ENCODE measurements around the gene HMG20B. TPM values are rescaled to one million over a fixed set of nuclear protein-coding genes. Genes with fewer than 3 reads are reported as not detected.
"Not testable (repeated sequence)": the region's sequence is repeated elsewhere in the genome, so short reads cannot be mapped to it uniquely, and the experiment has no call there.

Gene HMG20B
- total RNA-seq, 2 experiments from 2014 or later: 37.1 to 41.6 TPM

DNA sequence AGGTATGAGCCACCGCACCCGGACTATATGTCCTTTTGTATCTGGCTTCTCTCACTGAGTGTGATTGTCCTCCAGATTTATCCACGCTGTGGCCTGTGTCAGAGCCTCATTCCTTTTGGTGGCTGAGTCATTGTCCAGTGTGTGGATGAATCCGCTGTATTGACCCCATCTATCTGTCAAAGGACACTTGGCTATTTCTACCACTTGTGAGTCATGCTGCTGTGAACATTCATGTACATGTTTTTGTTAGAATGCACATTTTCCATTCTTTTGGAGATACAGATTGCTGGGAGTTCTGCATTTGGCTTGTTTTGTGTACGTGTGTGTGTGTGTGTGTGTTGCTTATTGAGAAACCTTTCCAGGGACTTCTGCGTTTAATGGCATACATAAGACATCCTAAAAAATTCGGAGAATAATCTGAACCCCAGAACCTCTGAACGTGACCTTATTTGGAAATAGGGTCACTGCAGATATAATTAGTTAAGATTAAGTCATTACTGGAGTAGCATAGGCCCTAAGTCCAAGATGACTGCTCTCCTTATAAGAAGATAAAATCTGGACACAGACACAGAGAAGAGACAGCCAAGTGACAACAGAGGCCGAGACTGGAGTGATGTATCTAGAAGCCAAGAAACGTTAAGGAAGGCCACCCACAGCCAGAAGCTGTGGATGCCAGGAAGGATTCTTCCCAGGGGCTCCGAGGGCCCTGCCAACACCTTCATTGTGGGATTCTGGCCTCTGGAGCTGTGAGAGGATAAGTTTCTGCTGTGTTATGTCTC is 7.6 kb downstream of the HMG20B start:
- Mint-ChIP-seq H3K4me1 (no peaks in the 10 kb centered on the region), H3K4me3 (no peak overlapping the region), H3K27me3 (no peaks in the 10 kb centered on the region), H3K9me3 (no peaks in the 10 kb centered on the region), H3K36me3 (peaks cover 1% of the 10 kb centered on the region), H3K27ac (no peak overlapping the region)
- DNase-seq: no peak

DNA sequence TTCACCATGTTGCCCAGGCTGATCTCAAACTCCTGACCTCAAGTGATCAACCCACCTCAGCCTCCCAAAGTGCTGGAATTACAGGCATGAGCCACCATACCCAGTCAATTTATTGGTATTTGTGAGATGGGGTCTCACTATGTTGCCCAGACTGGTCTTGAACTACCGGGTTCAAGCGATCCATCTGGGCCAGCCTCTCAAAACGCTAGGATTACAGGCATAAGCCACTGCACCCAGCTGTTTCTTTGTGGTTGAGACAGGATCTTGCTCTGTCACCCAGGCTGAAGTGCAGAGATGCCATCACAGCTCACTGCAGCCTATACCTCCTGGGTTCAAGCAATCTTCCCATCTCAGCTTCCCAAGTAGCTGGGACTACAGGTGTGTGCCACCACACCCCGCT is 9.0 kb downstream of the HMG20B start:
- DNase-seq, H3K4me3 Mint-ChIP-seq, H3K36me3 Mint-ChIP-seq, H3K27me3 Mint-ChIP-seq, H3K9me3 Mint-ChIP-seq, H3K4me1 Mint-ChIP-seq, H3K27ac Mint-ChIP-seq: not testable (repeated sequence)

DNA sequence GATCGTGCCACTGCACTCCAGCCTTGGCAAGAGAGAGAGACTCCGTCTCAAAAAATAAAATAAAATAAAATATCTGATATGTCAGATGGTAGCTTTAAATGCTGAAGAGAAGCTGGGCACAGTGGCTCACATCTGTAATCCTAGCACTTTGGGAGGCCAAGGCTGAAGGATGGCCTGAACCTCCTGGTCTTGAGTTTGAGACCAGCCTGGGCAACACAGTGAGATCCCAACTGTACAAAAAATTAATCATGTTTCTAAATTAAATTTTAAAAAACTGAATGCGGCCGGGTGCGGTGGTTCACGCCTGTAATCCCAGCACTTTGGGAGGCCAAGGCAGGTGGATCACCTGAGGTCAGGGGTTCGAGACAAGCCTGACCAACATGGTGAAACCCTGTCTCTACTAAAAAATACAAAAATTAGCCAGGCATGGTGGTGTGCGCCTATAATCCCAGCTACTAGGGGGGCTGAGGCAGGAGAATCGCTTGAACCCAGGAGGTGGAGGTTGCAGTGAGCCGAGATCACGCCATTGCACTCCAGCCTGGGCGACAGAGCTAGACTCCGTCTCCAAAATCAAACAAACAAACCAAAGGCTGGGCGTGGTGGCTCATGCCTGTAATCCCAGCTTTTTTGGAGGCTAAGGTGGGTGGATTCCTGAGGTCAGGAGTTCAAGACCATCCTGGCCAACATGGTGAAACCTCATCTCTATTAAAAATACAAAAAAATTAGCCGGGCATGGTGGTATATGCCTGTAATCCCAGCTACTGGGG is 11.5 kb downstream of the HMG20B start:
- not testable (repeated sequence) for H3K36me3 Mint-ChIP-seq, H3K4me1 Mint-ChIP-seq, H3K9me3 Mint-ChIP-seq, H3K4me3 Mint-ChIP-seq, H3K27me3 Mint-ChIP-seq, DNase-seq, H3K27ac Mint-ChIP-seq

DNA sequence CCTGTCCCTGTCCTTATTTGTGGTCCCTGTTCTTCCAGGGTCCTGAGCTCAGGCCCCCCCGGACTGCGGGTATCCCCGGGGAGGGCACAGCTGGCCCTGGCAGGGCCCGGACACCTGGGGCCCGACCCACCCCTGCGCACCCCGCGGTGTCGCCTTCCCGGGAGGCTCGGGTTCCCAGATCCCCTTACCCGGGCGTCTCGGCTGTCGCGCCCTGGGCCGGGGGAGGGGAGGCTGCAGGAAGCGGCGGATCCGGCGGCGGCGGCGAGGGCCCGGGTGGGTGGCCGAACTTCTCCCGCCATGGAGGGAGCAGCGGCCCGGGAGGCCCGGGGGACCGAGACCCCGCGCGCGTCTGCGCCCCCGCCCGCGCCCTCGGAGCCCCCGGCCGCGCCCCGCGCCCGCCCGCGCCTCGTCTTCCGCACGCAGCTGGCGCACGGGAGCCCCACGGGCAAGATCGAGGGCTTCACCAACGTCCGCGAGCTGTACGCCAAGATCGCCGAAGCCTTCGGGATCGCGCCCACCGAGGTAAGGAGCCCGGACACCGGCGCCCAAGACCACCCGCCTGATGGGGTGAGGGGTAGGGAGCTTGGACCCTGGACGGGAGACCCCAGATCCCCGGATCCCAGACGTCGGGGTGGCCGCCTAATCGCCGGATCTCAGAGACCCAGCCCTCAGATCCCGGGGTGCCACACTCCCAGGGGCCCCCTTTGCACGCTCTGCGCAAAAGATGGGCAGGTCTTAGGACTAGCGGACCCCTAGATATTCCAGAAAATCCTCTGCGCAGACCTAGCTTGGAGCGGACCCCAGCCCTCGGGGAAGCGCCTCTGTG is 12.8 kb downstream of the HMG20B start, which contains the start of gene GIPC3:
TSS of gene GIPC3 (plus strand) at position 178 of the 826 bp plus-strand sequence. CDS start at position 298, 120 bp downstream.
- DNase-seq: no peak
- H3K36me3 Mint-ChIP-seq: no peaks in the 10 kb centered on the region
- H3K9me3 Mint-ChIP-seq: no peaks in the 10 kb centered on the region
- H3K4me1 Mint-ChIP-seq: no peaks in the 10 kb centered on the region
- no peak within 1 kb of the TSS for H3K27ac Mint-ChIP-seq
- H3K27me3 Mint-ChIP-seq: no peaks in the 10 kb centered on the region
- H3K4me3 Mint-ChIP-seq: no peak within 1 kb of the TSS

DNA sequence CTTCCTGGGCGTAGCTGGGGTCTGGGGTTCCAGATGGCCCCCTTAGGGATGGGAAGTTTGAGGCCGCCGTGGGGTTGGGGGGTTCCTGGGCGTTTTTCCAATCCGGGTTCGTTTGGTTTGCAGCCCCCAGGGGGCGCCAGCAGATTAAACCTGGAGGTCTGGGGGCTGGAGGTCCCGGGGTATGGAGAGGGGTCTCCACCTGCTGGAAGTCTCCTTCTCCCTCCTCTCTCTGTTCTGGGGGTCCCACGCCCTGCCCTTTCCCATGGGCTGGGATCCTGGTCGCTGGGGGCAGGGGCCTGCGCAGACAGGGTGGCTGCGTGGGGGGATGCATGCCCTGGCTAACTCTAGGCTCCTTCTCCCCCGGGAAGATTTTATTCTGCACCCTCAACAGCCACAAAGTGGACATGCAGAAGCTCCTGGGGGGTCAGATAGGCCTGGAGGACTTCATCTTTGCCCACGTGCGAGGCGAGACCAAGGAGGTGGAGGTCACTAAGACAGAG is 13.4 kb downstream of the HMG20B start:
- Mint-ChIP-seq H3K27ac (no peak overlapping the region), H3K4me1 (no peaks in the 10 kb centered on the region), H3K27me3 (no peaks in the 10 kb centered on the region), H3K36me3 (no peaks in the 10 kb centered on the region), H3K4me3 (no peak overlapping the region), H3K9me3 (no peaks in the 10 kb centered on the region)
- DNase-seq: peak; percentile 43

DNA sequence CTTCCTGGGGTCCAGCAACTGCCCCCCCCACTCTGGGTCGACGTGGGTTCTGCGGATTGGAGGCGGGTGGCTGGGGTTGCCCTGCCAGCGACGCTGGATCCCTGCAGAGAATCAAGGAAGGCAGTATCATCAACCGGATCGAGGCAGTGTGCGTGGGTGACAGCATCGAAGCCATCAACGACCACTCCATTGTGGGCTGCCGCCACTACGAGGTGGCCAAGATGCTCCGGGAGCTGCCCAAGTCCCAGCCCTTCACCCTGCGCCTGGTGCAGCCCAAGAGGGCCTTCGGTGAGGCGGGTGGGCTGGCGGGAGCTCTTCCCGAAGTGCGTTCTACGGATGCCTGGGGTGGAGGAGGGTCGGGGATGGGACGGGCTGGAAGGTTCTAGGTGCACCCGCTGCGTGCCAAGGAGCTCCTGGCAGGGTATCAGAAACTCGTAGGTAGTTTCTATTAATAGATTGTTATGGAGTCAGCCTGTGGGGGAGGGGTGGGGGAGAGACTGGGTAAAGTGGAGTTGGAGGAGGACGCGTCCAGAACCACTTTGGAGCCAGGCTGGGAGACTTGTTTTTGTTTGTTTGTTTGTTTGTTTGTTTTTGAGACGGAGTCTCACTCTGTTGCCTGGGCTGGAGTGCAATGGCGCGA is 14.1 kb downstream of the HMG20B start:
- Mint-ChIP-seq H3K4me1 (no peaks in the 10 kb centered on the region), H3K9me3 (no peaks in the 10 kb centered on the region), H3K4me3 (no peak overlapping the region), H3K27me3 (no peaks in the 10 kb centered on the region), H3K36me3 (no peaks in the 10 kb centered on the region), H3K27ac (no peak overlapping the region)
- no peak for DNase-seq

DNA sequence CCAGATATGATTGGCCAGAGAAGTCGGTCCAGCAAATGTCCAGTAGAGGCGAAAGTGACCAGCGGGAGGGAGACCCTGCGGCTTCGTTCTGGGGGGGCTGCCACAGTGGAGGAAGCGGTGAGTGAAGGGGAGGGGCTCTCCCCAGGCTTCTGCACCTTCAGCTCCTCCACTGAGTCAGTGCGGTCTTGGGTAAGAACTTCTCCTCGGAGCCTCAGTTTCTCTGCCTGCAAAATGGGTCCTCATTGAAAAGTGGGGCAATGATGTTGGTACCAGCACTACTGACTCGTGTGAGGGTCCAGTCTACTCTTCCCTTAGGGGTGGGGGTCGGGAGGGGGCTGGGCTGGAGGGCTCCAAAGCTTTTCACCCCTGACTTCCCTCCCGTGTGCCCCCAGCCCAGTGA is 16.7 kb downstream of the HMG20B start:
- H3K9me3 Mint-ChIP-seq: no peaks in the 10 kb centered on the region
- no peak for DNase-seq
- peaks cover 2% of the 10 kb centered on the region for H3K4me1 Mint-ChIP-seq
- H3K27me3 Mint-ChIP-seq: no peaks in the 10 kb centered on the region
- H3K27ac Mint-ChIP-seq: no peak overlapping the region
- no peak overlapping the region for H3K4me3 Mint-ChIP-seq
- H3K36me3 Mint-ChIP-seq: no peaks in the 10 kb centered on the region

DNA sequence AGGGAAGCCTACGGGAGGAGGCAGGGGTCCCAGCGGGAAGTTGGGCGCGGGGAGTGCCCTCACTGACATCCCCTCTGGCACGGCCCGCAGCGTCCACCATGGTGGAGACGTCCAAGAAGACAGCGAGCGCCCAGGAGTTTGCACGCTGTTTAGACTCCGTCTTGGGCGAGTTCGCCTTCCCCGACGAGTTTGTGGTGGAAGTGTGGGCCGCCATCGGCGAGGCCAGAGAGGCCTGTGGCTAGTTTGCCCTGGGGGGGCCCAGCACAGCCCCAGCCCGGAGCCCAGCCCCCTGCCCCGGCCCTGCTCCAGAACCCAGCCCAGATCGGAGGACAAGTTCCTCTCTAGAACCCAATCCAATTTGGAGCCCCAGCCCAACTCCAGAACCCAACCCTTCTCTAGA is 17.2 kb downstream of the HMG20B start:
- Mint-ChIP-seq H3K4me1 (peaks cover 2% of the 10 kb centered on the region), H3K27me3 (no peaks in the 10 kb centered on the region), H3K4me3 (no peak overlapping the region), H3K36me3 (no peaks in the 10 kb centered on the region), H3K27ac (no peak overlapping the region), H3K9me3 (no peaks in the 10 kb centered on the region)
- no peak for DNase-seq

DNA sequence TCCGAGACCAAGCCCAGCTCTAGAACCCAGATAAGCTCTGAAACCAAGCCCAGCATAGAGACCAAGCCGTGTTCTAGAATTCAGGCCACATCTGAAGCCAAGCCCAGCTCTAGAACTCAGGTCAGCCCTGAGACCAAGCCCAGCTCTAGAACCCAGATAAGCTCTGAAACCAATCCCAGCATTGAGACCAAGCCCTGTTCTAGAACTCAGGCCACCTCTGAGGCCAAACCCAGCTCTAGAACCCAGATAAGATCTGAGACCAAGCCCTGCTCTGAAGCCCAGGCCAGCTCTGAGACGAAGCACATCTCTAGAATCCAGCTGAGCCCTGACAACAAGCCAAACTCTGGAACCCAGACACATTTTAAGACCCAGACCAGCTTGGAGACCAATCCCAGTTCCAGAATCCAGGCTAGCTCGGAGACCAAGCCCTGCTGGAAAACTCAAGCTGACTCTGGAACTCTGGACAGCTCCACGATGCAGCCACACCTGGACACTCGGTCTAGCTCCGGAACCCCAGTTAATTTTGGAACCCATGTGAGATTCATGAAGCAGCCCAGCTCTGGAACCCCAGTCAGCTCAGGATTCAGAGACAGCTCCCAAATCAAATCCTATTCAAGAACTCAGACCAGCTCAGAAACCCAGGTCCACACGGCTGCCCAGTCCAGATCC is 18.4 kb downstream of the HMG20B start:
- H3K4me3 Mint-ChIP-seq: no peak overlapping the region
- H3K4me1 Mint-ChIP-seq: peaks cover 2% of the 10 kb centered on the region
- H3K9me3 Mint-ChIP-seq: no peaks in the 10 kb centered on the region
- H3K36me3 Mint-ChIP-seq: no peaks in the 10 kb centered on the region
- no peak for DNase-seq
- H3K27me3 Mint-ChIP-seq: no peaks in the 10 kb centered on the region
- H3K27ac Mint-ChIP-seq: no peak overlapping the region

DNA sequence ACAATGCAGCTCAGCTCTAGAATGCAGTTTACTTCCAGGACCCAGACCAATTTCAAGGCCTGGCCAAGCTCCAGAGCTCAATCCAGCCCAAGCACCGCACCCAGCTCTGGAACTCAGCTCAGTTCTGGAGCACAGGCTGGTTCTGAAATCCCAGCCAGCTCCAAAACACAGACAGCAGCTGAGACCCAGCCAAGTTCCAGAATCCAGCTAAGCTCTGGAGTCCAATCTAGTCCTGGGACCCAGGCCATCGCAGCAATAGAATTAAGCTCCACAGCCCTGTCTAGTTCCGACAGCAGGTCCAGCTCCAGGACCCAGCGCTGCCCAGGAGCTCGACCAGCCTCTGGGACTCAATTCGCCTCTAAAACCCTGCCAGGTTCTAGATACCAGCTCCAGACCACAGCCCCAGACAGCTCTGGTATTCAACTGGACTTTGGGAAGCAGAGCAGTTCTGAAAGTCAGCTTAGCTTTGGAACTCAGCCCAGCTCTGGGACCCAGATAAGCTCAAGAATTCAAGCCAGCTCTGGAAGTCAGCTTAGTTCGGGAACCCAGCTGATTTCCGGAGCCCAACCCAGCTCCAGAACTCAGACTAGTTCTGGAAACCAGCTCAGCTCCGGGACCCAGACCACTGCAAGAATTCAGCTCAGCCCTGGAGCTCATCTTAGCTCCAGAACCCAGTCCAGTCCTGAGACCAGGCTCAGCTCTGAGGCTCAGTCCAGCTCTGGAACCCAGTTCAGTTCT is 19.3 kb downstream of the HMG20B start:
- H3K27ac Mint-ChIP-seq: no peak overlapping the region
- no peaks in the 10 kb centered on the region for H3K27me3 Mint-ChIP-seq
- H3K4me1 Mint-ChIP-seq: peaks cover 2% of the 10 kb centered on the region
- DNase-seq: no peak
- no peak overlapping the region for H3K4me3 Mint-ChIP-seq
- no peaks in the 10 kb centered on the region for H3K9me3 Mint-ChIP-seq
- H3K36me3 Mint-ChIP-seq: no peaks in the 10 kb centered on the region

DNA sequence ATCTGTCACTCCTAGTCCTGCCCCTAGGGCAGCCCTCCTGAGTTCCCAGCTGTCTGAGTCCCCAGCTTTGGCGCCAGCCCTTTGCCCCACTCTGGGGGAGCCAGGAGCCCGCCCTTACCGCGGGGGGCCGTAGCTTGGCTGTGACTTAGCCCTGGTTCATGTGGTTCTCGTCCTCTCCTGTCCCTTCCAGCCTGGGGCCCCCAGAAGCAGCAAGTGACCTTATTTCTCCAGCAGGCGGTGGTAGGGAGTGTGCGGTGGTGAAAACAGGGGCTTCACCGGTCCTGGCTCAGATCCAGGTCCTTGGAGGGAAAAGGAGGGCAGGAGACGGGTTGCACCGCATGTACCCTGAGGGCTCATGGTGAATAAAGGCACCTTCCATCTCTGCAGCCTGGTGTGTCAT is 20.4 kb downstream of the HMG20B start:
- H3K27me3 Mint-ChIP-seq: no peaks in the 10 kb centered on the region
- no peak overlapping the region for H3K27ac Mint-ChIP-seq
- no peak for DNase-seq
- H3K4me1 Mint-ChIP-seq: peaks cover 2% of the 10 kb centered on the region
- no peaks in the 10 kb centered on the region for H3K36me3 Mint-ChIP-seq
- H3K4me3 Mint-ChIP-seq: no peak overlapping the region
- no peaks in the 10 kb centered on the region for H3K9me3 Mint-ChIP-seq

DNA sequence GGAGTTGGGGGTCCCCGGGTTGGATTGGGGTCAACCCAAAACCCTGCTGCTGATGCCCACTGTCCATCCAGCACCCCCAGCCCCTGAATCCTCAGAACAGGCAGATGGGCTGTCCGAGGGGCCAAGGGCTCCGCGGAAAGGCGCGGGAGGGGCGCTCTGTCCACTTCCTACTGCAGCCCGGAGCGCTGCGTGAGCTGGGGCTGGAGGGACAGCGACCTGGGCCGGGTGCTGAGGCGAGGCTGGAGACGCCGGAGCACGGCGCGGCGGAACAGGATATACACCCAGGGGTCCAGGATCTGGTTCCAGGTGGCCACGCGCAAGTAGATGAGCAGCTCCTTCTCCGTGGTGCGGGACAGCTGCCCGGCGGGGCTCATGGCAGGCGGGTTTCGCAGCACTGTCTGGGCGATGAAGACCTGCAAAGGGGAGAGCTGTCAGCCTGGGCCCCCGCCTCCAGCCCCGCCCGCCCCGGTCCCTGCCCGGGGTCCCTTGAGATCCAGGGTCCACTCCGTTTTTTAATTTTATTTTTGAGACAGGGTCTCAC is 22.8 kb downstream of the HMG20B start:
- H3K36me3 Mint-ChIP-seq: peaks cover 1% of the 10 kb centered on the region
- H3K27ac Mint-ChIP-seq: no peak overlapping the region
- H3K4me3 Mint-ChIP-seq: no peak overlapping the region
- H3K27me3 Mint-ChIP-seq: no peaks in the 10 kb centered on the region
- DNase-seq: no peak
- peaks cover 2% of the 10 kb centered on the region for H3K4me1 Mint-ChIP-seq
- no peaks in the 10 kb centered on the region for H3K9me3 Mint-ChIP-seq

DNA sequence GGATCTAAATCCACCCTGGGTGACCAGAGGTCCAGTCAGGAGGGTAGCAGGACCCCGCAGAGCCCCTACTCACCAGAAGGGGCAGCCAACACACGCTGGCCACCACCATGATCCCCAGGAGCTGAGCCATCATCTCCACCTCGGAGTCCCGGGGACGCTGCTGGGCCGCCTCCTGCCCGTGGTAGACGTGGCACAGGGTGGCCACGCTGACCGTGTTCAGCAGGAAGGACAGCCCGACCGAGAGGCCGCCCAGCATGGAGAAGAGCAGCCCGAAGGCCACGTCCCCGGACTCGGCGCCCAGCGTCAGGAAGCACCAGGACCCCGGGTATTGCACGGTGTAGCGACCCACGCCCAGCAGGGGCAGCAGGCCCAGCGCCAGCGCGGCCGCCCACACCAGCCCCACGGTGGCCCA is 27.0 kb downstream of the HMG20B start:
- Mint-ChIP-seq H3K4me1 (no peaks in the 10 kb centered on the region), H3K27me3 (no peaks in the 10 kb centered on the region), H3K4me3 (no peak overlapping the region), H3K36me3 (peaks cover 1% of the 10 kb centered on the region), H3K9me3 (no peaks in the 10 kb centered on the region), H3K27ac (no peak overlapping the region)
- no peak for DNase-seq
